ENCODE data around the gene MNAT1. TPM values are rescaled to one million over a fixed set of nuclear protein-coding genes. Genes with fewer than 3 reads are reported as not detected.
"Not testable (repeated sequence)": the region's sequence is repeated elsewhere in the genome, so short reads cannot be mapped to it uniquely, and the experiment has no call there.

Gene MNAT1
- total RNA-seq, 2 donors from 2014 or later = 25.6 to 27.2 TPM

GRCh38 chr14:60786905-60787304 is 52.3 kb downstream of the MNAT1 start:
- ATAC-seq (no peak), DNase-seq (no peak)
- intact Hi-C loops (cut with DNase I) = no loop called here

GRCh38 chr14:60789656-60790055 is 55.1 kb downstream of the MNAT1 start:
- DNase-seq (no peak), ATAC-seq (no peak)
- intact Hi-C loops (cut with DNase I) = no loop called here

GRCh38 chr14:60790850-60791249 is 56.3 kb downstream of the MNAT1 start:
- intact Hi-C loops (cut with DNase I) = no loop called here
- no peak for DNase-seq
- no peak for ATAC-seq

GRCh38 chr14:60796434-60796833 is 61.9 kb downstream of the MNAT1 start:
- DNase-seq (no peak), ATAC-seq (no peak)
- intact Hi-C loops (cut with DNase I) = no loop called here

GRCh38 chr14:60800409-60800808 is 65.8 kb downstream of the MNAT1 start:
- DNase-seq (no peak), ATAC-seq (no peak)
- intact Hi-C loops (cut with DNase I) = no loop called here

- DNase-seq (no peak), ATAC-seq (no peak)
- intact Hi-C loops (cut with DNase I) = no loop called here
Measured at GRCh38 chr14:60803871-60804270, 69.3 kb downstream of the MNAT1 start.

GRCh38 chr14:60805841-60806430 is 71.4 kb downstream of the MNAT1 start:
- intact Hi-C loops (cut with DNase I) = no loop called here
- ATAC-seq (no peak), DNase-seq (no peak)

- intact Hi-C loops (cut with DNase I) = no loop called here
- ATAC-seq = no peak
- no peak for DNase-seq
Measured at GRCh38 chr14:60807247-60807646, 72.7 kb downstream of the MNAT1 start.

GRCh38 chr14:60807971-60808370 is 73.4 kb downstream of the MNAT1 start:
- intact Hi-C loops (cut with DNase I) = no loop called here
- DNase-seq (no peak), ATAC-seq (no peak)

GRCh38 chr14:60812987-60813386 is 78.4 kb downstream of the MNAT1 start:
- DNase-seq (no peak), ATAC-seq (no peak)
- intact Hi-C loops (cut with DNase I) = no loop called here

GRCh38 chr14:60815371-60815770 is 80.8 kb downstream of the MNAT1 start:
- ATAC-seq = no peak
- DNase-seq = no peak
- intact Hi-C loops (cut with DNase I) = no loop called here

- no peak for DNase-seq
- no peak for ATAC-seq
- intact Hi-C loops (cut with DNase I) = no loop called here
Measured at GRCh38 chr14:60817113-60817512, 82.6 kb downstream of the MNAT1 start.

- ATAC-seq (no peak), DNase-seq (no peak)
- intact Hi-C loops (cut with DNase I) = no loop called here
Measured at GRCh38 chr14:60819575-60819974, 85.0 kb downstream of the MNAT1 start.

- intact Hi-C loops (cut with DNase I) = no loop called here
- ATAC-seq (no peak), DNase-seq (no peak)
Measured at GRCh38 chr14:60838601-60839000, 104.0 kb downstream of the MNAT1 start.

GRCh38 chr14:60839057-60839456 is 104.5 kb downstream of the MNAT1 start:
- DNase-seq = no peak
- ATAC-seq = no peak
- intact Hi-C loops (cut with DNase I) = no loop called here

- intact Hi-C loops (cut with DNase I) = no loop called here
- no peak for ATAC-seq
- no peak for DNase-seq
Measured at GRCh38 chr14:60839657-60840056, 105.1 kb downstream of the MNAT1 start.

- ATAC-seq = no peak
- DNase-seq = no peak
- intact Hi-C loops (cut with DNase I) = no loop called here
Measured at GRCh38 chr14:60840313-60840712, 105.8 kb downstream of the MNAT1 start.

GRCh38 chr14:60845523-60845922 is 111.0 kb downstream of the MNAT1 start:
- DNase-seq (no peak), ATAC-seq (no peak)
- intact Hi-C loops (cut with DNase I) = no loop called here

- intact Hi-C loops (cut with DNase I) = no loop called here
- no peak for ATAC-seq
- no peak for DNase-seq
Measured at GRCh38 chr14:60848066-60848465, 113.5 kb downstream of the MNAT1 start.

- intact Hi-C loops (cut with DNase I); DNase-seq; ATAC-seq: not testable (repeated sequence)
Measured at GRCh38 chr14:60851692-60852091, 117.1 kb downstream of the MNAT1 start.

GRCh38 chr14:60856111-60856510 is 121.5 kb downstream of the MNAT1 start:
- ATAC-seq (no peak), DNase-seq (no peak)
- intact Hi-C loops (cut with DNase I) = no loop called here

GRCh38 chr14:60859525-60859924 is 125.0 kb downstream of the MNAT1 start:
- intact Hi-C loops (cut with DNase I) = no loop called here
- ATAC-seq (no peak), DNase-seq (no peak)
